ENCODE results near the gene NOS1AP. TPM values are rescaled to one million over a fixed set of nuclear protein-coding genes. Genes with fewer than 3 reads are reported as not detected.
A peak's percentile ranks its signal among the peaks of the same experiment; 100 is the strongest.

The NOS1AP gene
- polyA plus RNA-seq, 3 donors: 0.12 TPM; not detected in 2

- Mint-ChIP-seq H3K36me3 (no peaks in the 10 kb centered on the region), H3K4me1 (no peaks in the 10 kb centered on the region), H3K27me3 (ENCODE audit: low read depth in 3 of 3) (peaks cover 0 to 4% (median under 1%) of the 10 kb centered on the region in 3 donors), H3K27ac (no peak overlapping the region), H3K9me3 (peaks cover 0 to 4% (median 0%) of the 10 kb centered on the region in 7 donors), H3K4me3 (no peak overlapping the region)
- Histone ChIP-seq H3K27me3 (ENCODE audit: control insufficient read depth in 2 of 2, insufficient read depth in 2 of 2, low read length in 2 of 2) (no peaks in the 10 kb centered on the region), H3K4me2 (replicated peaks; ENCODE audit: extremely low read depth, low read length, poor library complexity, severe bottlenecking) (no peak overlapping the region), H3K9ac (ENCODE audit: insufficient read depth, low read length, poor library complexity, severe bottlenecking) (no peak overlapping the region), H3K4me3 (replicated peaks in 1 of 3; ENCODE audit: low read depth in 2 of 3, low read length in 3 of 3) (no peak overlapping the region), H3K36me3 (replicated peaks in 1 of 2; ENCODE audit: control insufficient read depth in 1 of 2, insufficient read depth in 2 of 2, low read length in 2 of 2) (no peaks in the 10 kb centered on the region), H3K4me1 (ENCODE audit: control insufficient read depth in 1 of 2, insufficient read depth in 2 of 2, low read length in 2 of 2) (no peaks in the 10 kb centered on the region), H3K79me2 (ENCODE audit: insufficient read depth, low read length) (no peaks in the 10 kb centered on the region), H3K9me3 (replicated peaks in 1 of 2; ENCODE audit: control insufficient read depth in 1 of 2, insufficient read depth in 1 of 2, low read length in 2 of 2) (no peaks in the 10 kb centered on the region), H2AFZ (ENCODE audit: insufficient read depth, low read depth, low read length, poor library complexity, severe bottlenecking) (no peak overlapping the region), H4K20me1 (ENCODE audit: insufficient read depth, low read length) (no peaks in the 10 kb centered on the region), H3K27ac (ENCODE audit: low read depth in 1 of 2, low read length in 2 of 2) (no peak overlapping the region)
- no CpG with 5 or more reads among the region's 1 CpG for WGBS (ENCODE audit: insufficient coverage)
- TF ChIP-seq, protein P1, sequence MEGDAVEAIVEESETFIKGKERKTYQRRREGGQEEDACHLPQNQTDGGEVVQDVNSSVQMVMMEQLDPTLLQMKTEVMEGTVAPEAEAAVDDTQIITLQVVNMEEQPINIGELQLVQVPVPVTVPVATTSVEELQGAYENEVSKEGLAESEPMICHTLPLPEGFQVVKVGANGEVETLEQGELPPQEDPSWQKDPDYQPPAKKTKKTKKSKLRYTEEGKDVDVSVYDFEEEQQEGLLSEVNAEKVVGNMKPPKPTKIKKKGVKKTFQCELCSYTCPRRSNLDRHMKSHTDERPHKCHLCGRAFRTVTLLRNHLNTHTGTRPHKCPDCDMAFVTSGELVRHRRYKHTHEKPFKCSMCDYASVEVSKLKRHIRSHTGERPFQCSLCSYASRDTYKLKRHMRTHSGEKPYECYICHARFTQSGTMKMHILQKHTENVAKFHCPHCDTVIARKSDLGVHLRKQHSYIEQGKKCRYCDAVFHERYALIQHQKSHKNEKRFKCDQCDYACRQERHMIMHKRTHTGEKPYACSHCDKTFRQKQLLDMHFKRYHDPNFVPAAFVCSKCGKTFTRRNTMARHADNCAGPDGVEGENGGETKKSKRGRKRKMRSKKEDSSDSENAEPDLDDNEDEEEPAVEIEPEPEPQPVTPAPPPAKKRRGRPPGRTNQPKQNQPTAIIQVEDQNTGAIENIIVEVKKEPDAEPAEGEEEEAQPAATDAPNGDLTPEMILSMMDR (IDR thresholded peaks at IDR 0.05): no peak
- intact Hi-C loops (cut with micrococcal nuclease): no loop called here
- peak in 2 of 3 donors; percentile 2 to 13 for DNase-seq
Observed at GRCh38 chr1:162087111-162087510, 17.6 kb downstream of the NOS1AP start.

DNA sequence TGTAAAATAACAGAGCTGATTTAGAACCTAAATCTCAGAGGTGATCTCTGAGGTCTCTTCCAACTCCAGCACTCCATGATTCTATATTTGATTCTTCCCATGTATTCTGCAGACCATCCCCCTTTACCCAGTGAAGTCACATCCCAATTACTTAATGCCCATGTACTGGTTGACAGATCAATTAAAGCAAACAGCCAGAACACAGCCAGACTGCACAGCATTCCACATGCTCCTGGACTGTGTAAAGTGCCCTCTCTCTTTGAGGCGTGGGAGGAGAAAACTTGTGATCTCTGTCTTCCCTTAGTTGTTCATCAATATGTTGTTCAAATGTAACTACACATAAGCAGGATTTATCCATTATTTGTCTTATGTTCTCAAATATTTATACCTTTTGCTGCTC is 18.1 kb downstream of the NOS1AP start:
- intact Hi-C loops (cut with micrococcal nuclease): no loop called here
- Mint-ChIP-seq H3K27ac (no peak overlapping the region), H3K4me1 (no peaks in the 10 kb centered on the region), H3K27me3 (ENCODE audit: low read depth in 3 of 3) (peaks cover 0 to 4% (median 0%) of the 10 kb centered on the region in 3 donors), H3K4me3 (no peak overlapping the region), H3K36me3 (no peaks in the 10 kb centered on the region), H3K9me3 (peaks cover 0 to 4% (median 0%) of the 10 kb centered on the region in 7 donors)
- no peaks in the 10 kb centered on the region for H4K20me1 ChIP-seq (ENCODE audit: insufficient read depth, low read length)
- no peaks in the 10 kb centered on the region for H3K27me3 ChIP-seq (ENCODE audit: control insufficient read depth in 2 of 2, insufficient read depth in 2 of 2, low read length in 2 of 2)
- no peak overlapping the region for H3K4me2 ChIP-seq (replicated peaks; ENCODE audit: extremely low read depth, low read length, poor library complexity, severe bottlenecking)
- H3K4me1 ChIP-seq (ENCODE audit: control insufficient read depth in 1 of 2, insufficient read depth in 2 of 2, low read length in 2 of 2): no peaks in the 10 kb centered on the region
- no peak for DNase-seq
- 100% methylated on average over 1 of the region's 1 CpG for WGBS (ENCODE audit: insufficient coverage)
- H2AFZ ChIP-seq (ENCODE audit: insufficient read depth, low read depth, low read length, poor library complexity, severe bottlenecking): no peak overlapping the region
- H3K9me3 ChIP-seq (replicated peaks in 1 of 2; ENCODE audit: control insufficient read depth in 1 of 2, insufficient read depth in 1 of 2, low read length in 2 of 2): no peaks in the 10 kb centered on the region
- H3K36me3 ChIP-seq (replicated peaks in 1 of 2; ENCODE audit: control insufficient read depth in 1 of 2, insufficient read depth in 2 of 2, low read length in 2 of 2): no peaks in the 10 kb centered on the region
- H3K27ac ChIP-seq (ENCODE audit: low read depth in 1 of 2, low read length in 2 of 2): no peak overlapping the region
- no peaks in the 10 kb centered on the region for H3K79me2 ChIP-seq (ENCODE audit: insufficient read depth, low read length)
- H3K4me3 ChIP-seq (replicated peaks in 1 of 3; ENCODE audit: low read depth in 2 of 3, low read length in 3 of 3): no peak overlapping the region
- TF ChIP-seq, protein P1 (IDR thresholded peaks at IDR 0.05): no peak
- H3K9ac ChIP-seq (ENCODE audit: insufficient read depth, low read length, poor library complexity, severe bottlenecking): no peak overlapping the region
